ENCODE results near the gene KIR2DL1. TPM values are rescaled to one million over a fixed set of nuclear protein-coding genes. Genes with fewer than 3 reads are reported as not detected.
"Not testable (repeated sequence)": the region's sequence is repeated elsewhere in the genome, so short reads cannot be mapped to it uniquely, and the experiment has no call there.

Gene KIR2DL1
- total RNA-seq = not detected

GRCh38 chr19:54769646-54770045 is at the start of gene KIR2DL1:
Gene KIR2DL1 (plus strand): TSS chr19:54769793. CDS start chr19:54769851, 58 bp downstream.
- not testable (repeated sequence) for H3K27me3 ChIP-seq; H3K36me3 ChIP-seq; H3K4me1 ChIP-seq; H3K27ac ChIP-seq; DNase-seq (ENCODE audit: low spot score); H3K4me3 ChIP-seq
- peaks cover 0 to 10% of the 10 kb centered on the region in 2 donors for H3K9me3 ChIP-seq

- TF ChIP-seq CTCF (IDR thresholded peaks at IDR 0.05) = no peak
- Histone ChIP-seq H3K27ac (no peak within 1 kb of the TSS), H3K9me3 (peaks cover 0 to 12% of the 10 kb centered on the region in 2 donors), H3K4me1 (no peaks in the 10 kb centered on the region), H3K4me3 (no peak within 1 kb of the TSS), H3K36me3 (no peaks in the 10 kb centered on the region), H3K27me3 (no peaks in the 10 kb centered on the region)
- DNase-seq (ENCODE audit: low spot score) = peak; percentile 23
These were observed 45.5 kb upstream of the KIR2DL1 start, which contains the start of gene KIR3DL3 for GRCh38 chr19:54724142-54724541. Gene KIR3DL3 (plus strand): TSS chr19:54724442. CDS start chr19:54724497, 55 bp downstream.

GRCh38 chr19:54724644-54725043 is 44.9 kb upstream of the KIR2DL1 start:
- H3K4me3 ChIP-seq = no peak overlapping the region
- peaks cover 0 to 12% of the 10 kb centered on the region in 2 donors for H3K9me3 ChIP-seq
- H3K36me3 ChIP-seq = no peaks in the 10 kb centered on the region
- no peak for DNase-seq (ENCODE audit: low spot score)
- no peaks in the 10 kb centered on the region for H3K4me1 ChIP-seq
- TF ChIP-seq CTCF (IDR thresholded peaks at IDR 0.05) = no peak
- no peak overlapping the region for H3K27ac ChIP-seq
- H3K27me3 ChIP-seq = no peaks in the 10 kb centered on the region

GRCh38 chr19:54725321-54725720 is 44.3 kb upstream of the KIR2DL1 start:
- DNase-seq (ENCODE audit: low spot score) = no peak
- H3K27me3 ChIP-seq = no peaks in the 10 kb centered on the region
- no peaks in the 10 kb centered on the region for H3K36me3 ChIP-seq
- no peak overlapping the region for H3K4me3 ChIP-seq
- no peaks in the 10 kb centered on the region for H3K4me1 ChIP-seq
- H3K27ac ChIP-seq = no peak overlapping the region
- peaks cover 0 to 12% of the 10 kb centered on the region in 2 donors for H3K9me3 ChIP-seq
- TF ChIP-seq CTCF (IDR thresholded peaks at IDR 0.05) = no peak

- peaks cover 0 to 6% of the 10 kb centered on the region in 2 donors for H3K9me3 ChIP-seq
- H3K36me3 ChIP-seq = no peaks in the 10 kb centered on the region
- TF ChIP-seq CTCF (IDR thresholded peaks at IDR 0.05) = no peak
- peak; percentile 36 for DNase-seq (ENCODE audit: low spot score)
- no peaks in the 10 kb centered on the region for H3K27me3 ChIP-seq
- no peaks in the 10 kb centered on the region for H3K4me1 ChIP-seq
- H3K27ac ChIP-seq = no peak overlapping the region
- no peak overlapping the region for H3K4me3 ChIP-seq
These were observed 42.0 kb upstream of the KIR2DL1 start for GRCh38 chr19:54727562-54727961.

GRCh38 chr19:54728167-54728566 is 41.4 kb upstream of the KIR2DL1 start:
- no peaks in the 10 kb centered on the region for H3K4me1 ChIP-seq
- no peak overlapping the region for H3K4me3 ChIP-seq
- H3K27me3 ChIP-seq = no peaks in the 10 kb centered on the region
- DNase-seq (ENCODE audit: low spot score) = peak; percentile 7
- H3K27ac ChIP-seq = no peak overlapping the region
- no peaks in the 10 kb centered on the region for H3K36me3 ChIP-seq
- peaks cover 0 to 6% of the 10 kb centered on the region in 2 donors for H3K9me3 ChIP-seq
- TF ChIP-seq CTCF (IDR thresholded peaks at IDR 0.05) = no peak

All from right atrium auricular region (tissue), 2 donors.